Motor neuron (in vitro differentiated cells): ENCODE measurements around the gene PTPRD. TPM values are rescaled to one million over a fixed set of nuclear protein-coding genes. Genes with fewer than 3 reads are reported as not detected.

Experiments
- ATAC-seq, 8 experiments: fragments of 200-7000 bp; cut with Tn5 transposase; replicated peaks in 6 of 8; 2 replicates each; pipeline ENCODE4 v1.8.0; 2021; ENCODE audit warnings: mild to moderate bottlenecking in 8 of 8, moderate library complexity in 8 of 8
- H3K27ac ChIP-seq, 2 donors: fragments of 250-450 bp; sonication (Bioruptor Pico); 2 replicates each; pipeline ENCODE4 v1.9.0; 2021; ENCODE audit warnings: antibody characterized with exemption in 2 of 2, mild to moderate bottlenecking in 2 of 2, moderate library complexity in 1 of 2
- H3K4me1 ChIP-seq, 2 donors: fragments of 250-450 bp; sonication (Bioruptor Pico); replicated peaks in 1 of 2; 2 replicates each; pipeline ENCODE4 v1.6.1; 2021; ENCODE audit warnings: antibody characterized with exemption in 2 of 2, mild to moderate bottlenecking in 2 of 2, moderate library complexity in 1 of 2
- H3K4me3 ChIP-seq, 5 donors: fragments of 250-450 bp; sonication (Bioruptor Pico); 2 replicates each; pipeline ENCODE4 v1.9.0; 2021; ENCODE audit warnings: antibody characterized with exemption in 5 of 5, mild to moderate bottlenecking in 5 of 5, moderate library complexity in 4 of 5
- WGBS, 10 experiments: fragments of 450-650 bp; shearing (Covaris generic); methylation state at CpG; one replicate each; pipeline ENCODE4 v1.0.0; 2022; 5-methylcytosine and 5-hydroxymethylcytosine counted together
- in situ Hi-C, 9 experiments: fragments of 400-800 bp; cut with MboI; loops; one replicate each; pipeline ENCODE4 v1.15.0; 2021; ENCODE audit warnings: low sequenced_read_pairs in 9 of 9, low pct_unique_long_range_greater_than_20kb in 2 of 9; ENCODE audit not compliant: unreplicated experiment in 9 of 9
- total RNA-seq, 8 experiments: library from RNA; unstranded; fragments of 300-600 nt; gene quantifications; 2 replicates each; pipeline versions ENCODE4 v1.2.3 to v1.2.4, GENCODE V29; 2022

PTPRD gene
- total RNA-seq, 8 experiments from 2014 or later, result 0.15 to 175 (median 72.8) TPM

- no peak overlapping the region for H3K4me3 ChIP-seq
- no peak overlapping the region for H3K27ac ChIP-seq
- peaks cover 0 to 5% of the 10 kb centered on the region in 2 donors for H3K4me1 ChIP-seq
- in situ Hi-C loops, result no loop called here
- WGBS, 10 experiments, result 38 to 100% (median 88%) methylated on average over 1 of the region's 1 CpG; no CpG with 5 or more reads in 2 of the 10 experiments
- ATAC-seq, result no peak
Measured at GRCh38 chr9:8889100-8889499, 1723.7 kb downstream of the PTPRD start.

GRCh38 chr9:8888591-8888990 is 1724.2 kb downstream of the PTPRD start:
- H3K4me1 ChIP-seq, result peaks cover 0 to 5% of the 10 kb centered on the region in 2 donors
- no peak for ATAC-seq
- no peak overlapping the region for H3K4me3 ChIP-seq
- in situ Hi-C loops, result no loop called here
- WGBS, 10 experiments, result 11 to 100% (median 79%) methylated on average over 1 of the region's 1 CpG; no CpG with 5 or more reads in 5 of the 10 experiments
- no peak overlapping the region for H3K27ac ChIP-seq

GRCh38 chr9:8887369-8887768 is 1725.4 kb downstream of the PTPRD start:
- Histone ChIP-seq H3K27ac (no peak overlapping the region), H3K4me1 (peaks cover 0 to 5% of the 10 kb centered on the region in 2 donors), H3K4me3 (no peak overlapping the region)
- 11 to 86% (median 82%) methylated on average over 1 of the region's 1 CpG; no CpG with 5 or more reads in 4 of the 10 experiments for WGBS, 10 experiments
- in situ Hi-C loops, result no loop called here
- no peak for ATAC-seq

DNA sequence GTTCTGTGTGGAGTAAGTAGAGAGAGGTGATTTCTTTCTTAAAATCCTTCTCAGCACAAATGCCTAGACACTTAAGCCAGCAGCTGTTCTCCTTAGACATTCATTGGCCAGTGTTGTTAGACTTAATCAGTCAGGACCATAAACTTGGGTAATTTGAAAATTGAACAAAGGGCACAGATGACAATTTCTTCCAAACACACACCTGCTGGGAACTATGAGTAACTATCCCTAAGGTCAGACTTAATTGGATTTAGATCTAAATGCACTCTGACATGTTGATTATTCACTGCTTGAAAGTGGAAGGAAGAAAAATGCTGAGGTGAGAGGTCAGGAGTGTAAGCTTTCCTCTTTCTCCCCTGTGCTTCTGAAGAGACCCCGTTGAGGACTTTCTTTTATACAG is 1729.5 kb downstream of the PTPRD start:
- in situ Hi-C loops, result no loop called here
- no peak for ATAC-seq
- H3K27ac ChIP-seq, result no peak overlapping the region
- no peak overlapping the region for H3K4me3 ChIP-seq
- H3K4me1 ChIP-seq, result peaks cover 0 to 5% of the 10 kb centered on the region in 2 donors
- WGBS, 10 experiments, result 0 to 60% (median 21%) methylated on average over 1 of the region's 1 CpG; no CpG with 5 or more reads in 6 of the 10 experiments

DNA sequence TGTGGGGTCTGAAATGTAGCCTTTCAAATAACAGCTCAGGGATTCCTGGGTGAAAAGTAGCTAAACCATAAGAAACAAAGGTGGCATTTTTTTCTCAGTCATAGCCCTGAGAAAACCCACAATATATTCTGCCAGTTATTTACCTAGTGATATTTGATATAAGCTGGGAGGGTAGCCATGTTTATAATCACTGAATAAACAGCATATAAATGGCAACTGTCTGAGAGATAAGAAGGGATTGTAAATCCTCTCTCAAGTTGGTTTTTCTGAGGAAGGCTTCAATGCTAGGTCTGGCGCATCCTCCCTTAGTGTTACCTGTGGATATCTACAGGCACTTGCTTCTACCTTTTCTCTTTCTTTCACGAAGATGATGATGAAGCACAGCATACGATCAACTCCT is 1732.7 kb downstream of the PTPRD start:
- 0 to 100% (median 64%) methylated on average over 1 to 3 of the region's 3 CpGs for WGBS, 10 experiments
- in situ Hi-C loops, result no loop called here
- Histone ChIP-seq H3K4me3 (no peak overlapping the region), H3K27ac (no peak overlapping the region), H3K4me1 (peaks cover 0 to 5% of the 10 kb centered on the region in 2 donors)
- ATAC-seq, result no peak

GRCh38 chr9:8879284-8879683 is 1733.5 kb downstream of the PTPRD start:
- no peak overlapping the region for H3K27ac ChIP-seq
- H3K4me3 ChIP-seq, result no peak overlapping the region
- no peak for ATAC-seq
- H3K4me1 ChIP-seq, result no peaks in the 10 kb centered on the region
- WGBS, 10 experiments, result 0 to 69% (median 20%) methylated on average over 1 to 2 of the region's 2 CpGs; no CpG with 5 or more reads in 2 of the 10 experiments
- in situ Hi-C loops, result no loop called here

GRCh38 chr9:8877753-8878494 is 1734.9 kb downstream of the PTPRD start:
- no peak overlapping the region for H3K4me3 ChIP-seq
- whole genome bisulfite sequencing, 10 experiments, result 0 to 92% (median 50%) methylated on average over 1 to 3 of the region's 3 CpGs; no CpG with 5 or more reads in 1 of the 10 experiments
- in situ Hi-C loops, result no loop called here
- H3K27ac ChIP-seq, result no peak overlapping the region
- H3K4me1 ChIP-seq, result no peaks in the 10 kb centered on the region
- ATAC-seq, result no peak

GRCh38 chr9:8876303-8876702 is 1736.5 kb downstream of the PTPRD start:
- Histone ChIP-seq H3K27ac (no peak overlapping the region), H3K4me1 (no peaks in the 10 kb centered on the region), H3K4me3 (no peak overlapping the region)
- 10 to 100% (median 91%) methylated on average over 1 to 2 of the region's 2 CpGs; no CpG with 5 or more reads in 1 of the 10 experiments for WGBS, 10 experiments
- in situ Hi-C loops, result no loop called here
- ATAC-seq, result no peak

DNA sequence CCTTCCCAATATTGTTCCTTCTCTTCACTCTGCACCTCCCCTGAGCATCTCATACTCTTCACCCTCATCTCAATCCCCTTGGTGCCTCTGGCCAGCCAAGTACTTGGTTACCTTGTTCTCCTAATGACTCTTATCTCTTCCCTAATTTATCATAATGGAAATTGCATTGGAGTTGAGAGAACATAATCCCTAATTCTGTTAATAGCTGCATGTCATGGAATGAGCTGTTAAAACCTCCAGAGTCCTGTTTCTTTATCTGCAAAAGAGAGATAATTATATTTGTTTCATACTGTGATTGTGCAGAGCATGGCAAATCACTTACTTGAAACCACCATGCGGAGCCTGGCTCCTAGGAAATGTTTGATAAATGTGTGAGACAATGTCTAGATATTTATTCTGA is 1738.3 kb downstream of the PTPRD start:
- ATAC-seq, result no peak
- Histone ChIP-seq H3K4me1 (no peaks in the 10 kb centered on the region), H3K4me3 (no peak overlapping the region), H3K27ac (no peak overlapping the region)
- in situ Hi-C loops, result no loop called here
- 0 to 100% (median 100%) methylated on average over 1 of the region's 1 CpG; no CpG with 5 or more reads in 4 of the 10 experiments for WGBS, 10 experiments

GRCh38 chr9:8872802-8873201 is 1740.0 kb downstream of the PTPRD start:
- no peak overlapping the region for H3K27ac ChIP-seq
- in situ Hi-C loops, result no loop called here
- WGBS, 10 experiments, result 0 to 100% (median 75%) methylated on average over 1 to 3 of the region's 3 CpGs; no CpG with 5 or more reads in 1 of the 10 experiments
- no peaks in the 10 kb centered on the region for H3K4me1 ChIP-seq
- no peak overlapping the region for H3K4me3 ChIP-seq
- peak in 1 of 8 experiments; percentile 36 for ATAC-seq

GRCh38 chr9:8871796-8872445 is 1740.9 kb downstream of the PTPRD start:
- peak in 1 of 8 experiments; percentile 58 for ATAC-seq
- in situ Hi-C loops, result no loop called here
- no peak overlapping the region for H3K4me3 ChIP-seq
- 4 to 100% (median 59%) methylated on average over 1 to 3 of the region's 3 CpGs for WGBS, 10 experiments
- peaks cover 5 to 8% of the 10 kb centered on the region in 2 donors for H3K4me1 ChIP-seq
- H3K27ac ChIP-seq, result no peak overlapping the region

- H3K27ac ChIP-seq, result no peak overlapping the region
- no peak for ATAC-seq
- no peak overlapping the region for H3K4me3 ChIP-seq
- peaks cover 9 to 10% of the 10 kb centered on the region in 2 donors for H3K4me1 ChIP-seq
- in situ Hi-C loops, result no loop called here
- WGBS, 10 experiments, result 0 to 86% (median 60%) methylated on average over 1 of the region's 1 CpG; no CpG with 5 or more reads in 1 of the 10 experiments
Measured at GRCh38 chr9:8871396-8871795, 1741.4 kb downstream of the PTPRD start.

GRCh38 chr9:8869812-8870211 is 1743.0 kb downstream of the PTPRD start:
- in situ Hi-C loops, result no loop called here
- no peak for ATAC-seq
- Histone ChIP-seq H3K4me1 (peaks cover 9 to 10% of the 10 kb centered on the region in 2 donors), H3K27ac (no peak overlapping the region), H3K4me3 (no peak overlapping the region)
- 0 to 91% (median 85%) methylated on average over 1 to 3 of the region's 3 CpGs; no CpG with 5 or more reads in 3 of the 10 experiments for WGBS, 10 experiments
